Neural cell (in vitro differentiated cells): Measurements from ENCODE around the gene DIRAS1. TPM values are rescaled to one million over a fixed set of nuclear protein-coding genes. Genes with fewer than 3 reads are reported as not detected.

Experiments
- H2AFZ ChIP-seq: fragments of 200-600, 300-800 bp; sonication (generic), shearing (Covaris generic); 2 replicates; pipeline ENCODE4 v1.6.0; 2014; ENCODE audit warnings: low read depth, mild to moderate bottlenecking, antibody characterized with exemption, low read length, moderate library complexity
- H3F3A ChIP-seq: fragments of 200-600 bp; shearing (Covaris generic); 2 replicates; pipeline ENCODE4 v1.6.1; 2016; ENCODE audit warnings: mild to moderate bottlenecking, moderate library complexity, mixed read lengths, antibody characterized with exemption, low read length; ENCODE audit not compliant: insufficient read depth, poor library complexity, severe bottlenecking
- H3K27ac ChIP-seq: fragments of 200-600, 300-800 bp; sonication (generic), shearing (Covaris generic); 2 replicates; pipeline ENCODE4 v1.5.1; 2014; ENCODE audit warnings: mild to moderate bottlenecking, low read length, moderate library complexity
- H3K27me3 ChIP-seq: fragments of 300-800, 200-600 bp; sonication (generic), shearing (Covaris generic); 2 replicates; pipeline ENCODE4 v1.6.0; 2014; ENCODE audit warnings: mild to moderate bottlenecking, low read depth, low read length, moderate library complexity; ENCODE audit not compliant: insufficient read depth
- H3K36me3 ChIP-seq: fragments of 300-800, 200-600 bp; sonication (generic), shearing (Covaris generic); 2 replicates; pipeline ENCODE4 v1.5.1; 2014; ENCODE audit warnings: mild to moderate bottlenecking, antibody characterized with exemption, low read length, moderate library complexity; ENCODE audit not compliant: insufficient read depth
- H3K4me2 ChIP-seq: fragments of 300-800, 200-600 bp; sonication (generic), shearing (Covaris generic); 2 replicates; pipeline ENCODE4 v1.6.0; 2014; ENCODE audit warnings: mild to moderate bottlenecking, low read length
- H3K4me3 ChIP-seq: fragments of 300-800, 200-600 bp; sonication (generic), shearing (Covaris generic); 2 replicates; pipeline ENCODE4 v1.5.1; 2014; ENCODE audit warnings: mild to moderate bottlenecking, low read length, moderate library complexity
- H3K79me2 ChIP-seq: fragments of 200-600 bp; shearing (Covaris generic); replicated peaks from 2 replicates; pipeline ENCODE4 v1.6.0; 2014; ENCODE audit warnings: mild to moderate bottlenecking, low read length, moderate library complexity; ENCODE audit not compliant: insufficient read depth
- H3K9ac ChIP-seq: fragments of 300-800, 200-600 bp; sonication (generic), shearing (Covaris generic); 2 replicates; pipeline ENCODE4 v1.6.1; 2016; ENCODE audit warnings: mild to moderate bottlenecking, low read length, mixed read lengths
- H3K9me2 ChIP-seq: fragments of 200-600 bp; shearing (Covaris generic); 2 replicates; pipeline ENCODE4 v1.6.1; 2016; ENCODE audit warnings: mild to moderate bottlenecking, low read length, mixed read lengths; ENCODE audit not compliant: insufficient read depth
- H3K9me3 ChIP-seq: fragments of 200-600, 300-800 bp; sonication (generic), shearing (Covaris generic); 2 replicates; pipeline ENCODE4 v1.6.1; 2016; ENCODE audit warnings: mild to moderate bottlenecking, mixed run types, low read length, moderate library complexity, mixed read lengths
- H4K20me1 ChIP-seq: fragments of 200-600 bp; shearing (Covaris generic); 2 replicates; pipeline ENCODE4 v1.6.1; 2016; ENCODE audit warnings: mild to moderate bottlenecking, mixed run types; ENCODE audit not compliant: insufficient read depth
- EP300 ChIP-seq: fragments of 450-650 bp; conservative IDR thresholded peaks from 2 replicates; pipeline ENCODE4 v1.6.1; 2014; ENCODE audit warnings: antibody characterized with exemption, mild to moderate bottlenecking, moderate library complexity; ENCODE audit not compliant: poor library complexity, severe bottlenecking
- EZH2 ChIP-seq: fragments of 200-600, 300-800 bp; shearing (Covaris generic), sonication (generic); IDR thresholded peaks from 2 replicates; pipeline ENCODE4 v1.6.1; 2014; ENCODE audit warnings: antibody characterized with exemption, low read length, borderline replicate concordance, mild to moderate bottlenecking; ENCODE audit not compliant: insufficient read depth, poor library complexity, severe bottlenecking
- MXI1 ChIP-seq: fragments of 450-650 bp; conservative IDR thresholded peaks from 2 replicates; pipeline ENCODE4 v1.6.1; 2014; ENCODE audit warnings: antibody characterized with exemption, mild to moderate bottlenecking; ENCODE audit not compliant: poor library complexity, severe bottlenecking
- POLR2AphosphoS5 ChIP-seq: IDR thresholded peaks from 2 replicates; pipeline ENCODE4 v1.6.1; 2012
- RAD21 ChIP-seq: fragments of 450-650 bp; conservative IDR thresholded peaks from 2 replicates; pipeline ENCODE4 v1.6.1; 2014; ENCODE audit warnings: antibody characterized with exemption, mild to moderate bottlenecking, moderate library complexity
- SMC3 ChIP-seq: fragments of 450-650 bp; conservative IDR thresholded peaks from 2 replicates; pipeline ENCODE4 v1.6.1; 2014; ENCODE audit warnings: antibody characterized with exemption, mild to moderate bottlenecking, moderate library complexity; ENCODE audit not compliant: poor library complexity
- TAF1 ChIP-seq: IDR thresholded peaks from 2 replicates; pipeline ENCODE4 v1.6.1; 2012; ENCODE audit warnings: low read depth
- polyA plus RNA-seq: library from polyadenylated mRNA; depleted of rRNA; stranded (reverse); fragments of >200 nt; gene quantifications from 2 replicates; pipeline ENCODE4 v1.2.3, GENCODE V29; 2014
- TF ChIP-seq, protein P1 (sequence below): fragments of 450-650 bp; IDR thresholded peaks from 2 replicates; pipeline ENCODE4 v1.5.1; 2014; ENCODE audit warnings: antibody characterized with exemption, mild to moderate bottlenecking, moderate library complexity; ENCODE audit not compliant: poor library complexity, severe bottlenecking
- TF ChIP-seq, protein P2 (sequence below): IDR thresholded peaks from 2 replicates; pipeline ENCODE4 v1.6.1; 2012; ENCODE audit warnings: borderline replicate concordance

The DIRAS1 gene
- polyA plus RNA-seq, 1 donor from 2014 or later = 39.8 TPM

DNA sequence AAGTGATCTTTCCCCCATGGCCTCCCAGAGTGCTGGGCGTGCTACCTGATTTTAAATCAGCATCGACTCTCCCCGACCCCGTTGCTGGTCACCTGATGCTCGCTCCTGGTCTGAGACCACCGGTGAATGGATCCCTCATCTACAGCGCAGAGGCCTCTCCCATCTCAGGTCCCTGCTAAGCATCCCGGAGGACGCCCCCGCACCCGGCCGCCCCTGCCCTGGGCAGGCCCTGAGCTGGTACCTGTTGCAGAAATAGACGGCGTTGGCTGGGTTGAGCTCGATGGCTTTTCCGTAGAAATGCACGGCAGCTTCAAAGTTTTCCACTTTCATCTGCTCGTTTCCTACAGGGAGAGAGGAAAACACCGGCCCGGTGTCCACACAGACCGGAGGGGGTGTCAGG, 43.8 kb upstream of the DIRAS1 start:
- H3K9ac ChIP-seq = no peak overlapping the region
- no peaks in the 10 kb centered on the region for H3K36me3 ChIP-seq

DNA sequence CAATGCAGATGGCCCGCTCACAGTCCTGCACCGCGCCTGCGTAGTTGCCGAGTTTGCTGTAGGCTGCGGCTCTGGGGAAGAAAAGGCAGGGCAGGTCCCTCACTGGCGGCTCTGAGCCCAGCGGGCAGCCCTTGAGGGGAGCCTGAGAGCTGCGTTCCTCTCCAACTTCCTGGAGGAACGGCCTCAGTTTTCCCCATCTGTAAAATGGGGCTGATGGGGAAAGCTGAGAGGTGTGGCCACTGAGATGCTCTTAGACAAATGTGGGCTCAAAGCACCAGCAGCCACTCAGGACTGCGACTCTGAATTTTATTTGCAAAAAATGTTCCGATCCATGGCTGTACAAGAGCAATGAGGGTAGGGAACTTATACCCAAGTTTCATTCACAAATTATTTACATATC, 42.5 kb upstream of the DIRAS1 start:
- Histone ChIP-seq H3K36me3 (no peaks in the 10 kb centered on the region), H4K20me1 (no peaks in the 10 kb centered on the region), H3K9me2 (no peaks in the 10 kb centered on the region), H3K79me2 (no peaks in the 10 kb centered on the region), H3K9ac (no peak overlapping the region), H3K27me3 (no peaks in the 10 kb centered on the region), H3K4me2 (no peak overlapping the region), H3K27ac (no peak overlapping the region), H2AFZ (no peak overlapping the region), H3F3A (no peaks in the 10 kb centered on the region), H3K9me3 (no peaks in the 10 kb centered on the region), H3K4me3 (no peak overlapping the region)
- TF ChIP-seq MXI1 (no peak), TAF1 (no peak), EZH2 (no peak), EP300 (no peak), RAD21 (no peak), POLR2AphosphoS5 (no peak), SMC3 (no peak)
- TF ChIP-seq, protein P1, sequence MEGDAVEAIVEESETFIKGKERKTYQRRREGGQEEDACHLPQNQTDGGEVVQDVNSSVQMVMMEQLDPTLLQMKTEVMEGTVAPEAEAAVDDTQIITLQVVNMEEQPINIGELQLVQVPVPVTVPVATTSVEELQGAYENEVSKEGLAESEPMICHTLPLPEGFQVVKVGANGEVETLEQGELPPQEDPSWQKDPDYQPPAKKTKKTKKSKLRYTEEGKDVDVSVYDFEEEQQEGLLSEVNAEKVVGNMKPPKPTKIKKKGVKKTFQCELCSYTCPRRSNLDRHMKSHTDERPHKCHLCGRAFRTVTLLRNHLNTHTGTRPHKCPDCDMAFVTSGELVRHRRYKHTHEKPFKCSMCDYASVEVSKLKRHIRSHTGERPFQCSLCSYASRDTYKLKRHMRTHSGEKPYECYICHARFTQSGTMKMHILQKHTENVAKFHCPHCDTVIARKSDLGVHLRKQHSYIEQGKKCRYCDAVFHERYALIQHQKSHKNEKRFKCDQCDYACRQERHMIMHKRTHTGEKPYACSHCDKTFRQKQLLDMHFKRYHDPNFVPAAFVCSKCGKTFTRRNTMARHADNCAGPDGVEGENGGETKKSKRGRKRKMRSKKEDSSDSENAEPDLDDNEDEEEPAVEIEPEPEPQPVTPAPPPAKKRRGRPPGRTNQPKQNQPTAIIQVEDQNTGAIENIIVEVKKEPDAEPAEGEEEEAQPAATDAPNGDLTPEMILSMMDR = no peak
- TF ChIP-seq, protein P2, sequence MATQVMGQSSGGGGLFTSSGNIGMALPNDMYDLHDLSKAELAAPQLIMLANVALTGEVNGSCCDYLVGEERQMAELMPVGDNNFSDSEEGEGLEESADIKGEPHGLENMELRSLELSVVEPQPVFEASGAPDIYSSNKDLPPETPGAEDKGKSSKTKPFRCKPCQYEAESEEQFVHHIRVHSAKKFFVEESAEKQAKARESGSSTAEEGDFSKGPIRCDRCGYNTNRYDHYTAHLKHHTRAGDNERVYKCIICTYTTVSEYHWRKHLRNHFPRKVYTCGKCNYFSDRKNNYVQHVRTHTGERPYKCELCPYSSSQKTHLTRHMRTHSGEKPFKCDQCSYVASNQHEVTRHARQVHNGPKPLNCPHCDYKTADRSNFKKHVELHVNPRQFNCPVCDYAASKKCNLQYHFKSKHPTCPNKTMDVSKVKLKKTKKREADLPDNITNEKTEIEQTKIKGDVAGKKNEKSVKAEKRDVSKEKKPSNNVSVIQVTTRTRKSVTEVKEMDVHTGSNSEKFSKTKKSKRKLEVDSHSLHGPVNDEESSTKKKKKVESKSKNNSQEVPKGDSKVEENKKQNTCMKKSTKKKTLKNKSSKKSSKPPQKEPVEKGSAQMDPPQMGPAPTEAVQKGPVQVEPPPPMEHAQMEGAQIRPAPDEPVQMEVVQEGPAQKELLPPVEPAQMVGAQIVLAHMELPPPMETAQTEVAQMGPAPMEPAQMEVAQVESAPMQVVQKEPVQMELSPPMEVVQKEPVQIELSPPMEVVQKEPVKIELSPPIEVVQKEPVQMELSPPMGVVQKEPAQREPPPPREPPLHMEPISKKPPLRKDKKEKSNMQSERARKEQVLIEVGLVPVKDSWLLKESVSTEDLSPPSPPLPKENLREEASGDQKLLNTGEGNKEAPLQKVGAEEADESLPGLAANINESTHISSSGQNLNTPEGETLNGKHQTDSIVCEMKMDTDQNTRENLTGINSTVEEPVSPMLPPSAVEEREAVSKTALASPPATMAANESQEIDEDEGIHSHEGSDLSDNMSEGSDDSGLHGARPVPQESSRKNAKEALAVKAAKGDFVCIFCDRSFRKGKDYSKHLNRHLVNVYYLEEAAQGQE = no peak

More for the DNA sequence above, 43.8 kb upstream of the DIRAS1 start:
- Histone ChIP-seq H3F3A (no peaks in the 10 kb centered on the region), H2AFZ (no peak overlapping the region), H3K4me3 (no peak overlapping the region), H3K27ac (no peak overlapping the region), H3K9me2 (no peaks in the 10 kb centered on the region), H3K4me2 (no peak overlapping the region), H3K79me2 (no peaks in the 10 kb centered on the region), H3K9me3 (no peaks in the 10 kb centered on the region), H4K20me1 (no peaks in the 10 kb centered on the region), H3K27me3 (no peaks in the 10 kb centered on the region)
- TF ChIP-seq RAD21 (no peak), POLR2AphosphoS5 (no peak), EZH2 (no peak), MXI1 (no peak), EP300 (no peak), SMC3 (no peak), TAF1 (no peak)
- TF ChIP-seq, protein P1 = no peak
- TF ChIP-seq, protein P2 = no peak
